GM23338 (cell line): ENCODE data around the gene ERC2. TPM values are rescaled to one million over a fixed set of nuclear protein-coding genes. Genes with fewer than 3 reads are reported as not detected.

Experiments used
- ATAC-seq: fragments of 200-7000 bp; cut with Tn5 transposase; 3 replicates; pipeline ENCODE4 v1.9.1; 2020
- DNase-seq: peaks from one replicate; pipeline ENCODE4 v3.0.0-alpha.2; 2015; ENCODE audit warnings: low spot score
- H2AFZ ChIP-seq: fragments of 200-600 bp; sonication (generic); 2 replicates; pipeline ENCODE4 v1.8.0; 2016; ENCODE audit warnings: antibody characterized with exemption, mild to moderate bottlenecking, moderate library complexity
- H3F3A ChIP-seq: fragments of 200-600 bp; sonication (generic); replicated peaks from 2 replicates; pipeline ENCODE4 v1.8.0; 2017; ENCODE audit warnings: antibody characterized with exemption, mixed run types, low read depth
- H3K27ac ChIP-seq: fragments of 200-600 bp; sonication (generic); 2 replicates; pipeline ENCODE4 v1.6.1; 2016; ENCODE audit warnings: low read depth
- H3K27me3 ChIP-seq: fragments of 200-600 bp; sonication (generic); 2 replicates; pipeline ENCODE4 v1.8.0; 2016; ENCODE audit warnings: mild to moderate bottlenecking, mixed run types, moderate library complexity; ENCODE audit not compliant: insufficient read depth
- H3K36me3 ChIP-seq: fragments of 200-600 bp; sonication (generic); 2 replicates; pipeline ENCODE4 v1.8.0; 2016; ENCODE audit warnings: mild to moderate bottlenecking; ENCODE audit not compliant: insufficient read depth
- H3K4me1 ChIP-seq: fragments of 200-600 bp; sonication (generic); 2 replicates; pipeline ENCODE4 v1.8.0; 2016; ENCODE audit warnings: mild to moderate bottlenecking, moderate library complexity; ENCODE audit not compliant: insufficient read depth
- H3K4me2 ChIP-seq: fragments of 200-600 bp; sonication (generic); 2 replicates; pipeline ENCODE4 v1.7.1; 2017; ENCODE audit warnings: mixed run types
- H3K4me3 ChIP-seq: fragments of 200-600 bp; sonication (generic); 2 replicates; pipeline ENCODE4 v1.6.1; 2016; ENCODE audit warnings: mixed run types
- H3K79me2 ChIP-seq: fragments of 200-600 bp; sonication (generic); replicated peaks from 2 replicates; pipeline ENCODE4 v1.8.0; 2017; ENCODE audit warnings: mild to moderate bottlenecking; ENCODE audit not compliant: insufficient read depth
- H3K9me2 ChIP-seq: fragments of 200-600 bp; sonication (generic); 2 replicates; pipeline ENCODE4 v1.8.0; 2017; ENCODE audit not compliant: insufficient read depth
- H4K20me1 ChIP-seq: fragments of 200-600 bp; sonication (generic); replicated peaks from 2 replicates; pipeline ENCODE4 v1.8.0; 2017; ENCODE audit warnings: mild to moderate bottlenecking; ENCODE audit not compliant: insufficient read depth
- H3K27ac Mint-ChIP-seq: 2 replicates; pipeline ENCODE4 v1.8.0; 2020; ENCODE audit warnings: inconsistent platforms, mild to moderate bottlenecking, moderate library complexity, mixed read lengths
- H3K27me3 Mint-ChIP-seq: 3 replicates; pipeline ENCODE4 v1.8.0; 2022; ENCODE audit warnings: low read depth, mild to moderate bottlenecking, moderate library complexity, mixed read lengths, inconsistent platforms; ENCODE audit not compliant: insufficient read depth, poor library complexity
- H3K36me3 Mint-ChIP-seq: 3 replicates; pipeline ENCODE4 v1.8.0; 2021; ENCODE audit warnings: low read depth, mild to moderate bottlenecking, inconsistent platforms, moderate library complexity, mixed read lengths
- H3K4me1 Mint-ChIP-seq: 3 replicates; pipeline ENCODE4 v1.8.0; 2020; ENCODE audit warnings: mild to moderate bottlenecking, inconsistent platforms, mixed read lengths
- H3K4me3 Mint-ChIP-seq: 3 replicates; pipeline ENCODE4 v1.8.0; 2021; ENCODE audit warnings: moderate library complexity, mild to moderate bottlenecking, inconsistent platforms, mixed read lengths
- H3K9me3 Mint-ChIP-seq: 3 replicates; pipeline ENCODE4 v1.8.0; 2020; ENCODE audit warnings: moderate library complexity, mild to moderate bottlenecking, inconsistent platforms, mixed read lengths
- CREB1 ChIP-seq: fragments of 250-450 bp; sonication (Bioruptor Pico); IDR thresholded peaks from 2 replicates; pipeline ENCODE4 v1.5.0; 2020; ENCODE audit warnings: low read depth, mild to moderate bottlenecking, moderate library complexity
- EZH2 ChIP-seq: fragments of 200-600 bp; sonication (generic); IDR thresholded peaks from one replicate; pipeline ENCODE4 v1.8.0; 2017; ENCODE audit warnings: antibody characterized with exemption, mild to moderate bottlenecking, low read depth; ENCODE audit not compliant: unreplicated experiment
- EZH2phosphoT487 ChIP-seq: fragments of 200-600 bp; sonication (generic); IDR thresholded peaks from one replicate; pipeline ENCODE4 v1.8.1; 2018; ENCODE audit warnings: antibody characterized with exemption; ENCODE audit not compliant: unreplicated experiment
- JUNB ChIP-seq: IDR thresholded peaks from one replicate; pipeline ENCODE4 v1.6.1; 2016; ENCODE audit warnings: antibody characterized with exemption; ENCODE audit not compliant: unreplicated experiment
- NANOG ChIP-seq: IDR thresholded peaks from 2 replicates; pipeline ENCODE4 v1.6.1; 2016; ENCODE audit warnings: antibody characterized with exemption, borderline replicate concordance
- POLR2AphosphoS5 ChIP-seq: IDR thresholded peaks from 2 replicates; pipeline ENCODE4 v1.6.1; 2016; ENCODE audit warnings: antibody characterized with exemption, low read depth
- STAT1 ChIP-seq: IDR thresholded peaks from one replicate; pipeline ENCODE4 v1.6.1; 2016; ENCODE audit warnings: antibody characterized with exemption; ENCODE audit not compliant: unreplicated experiment
- ZNF114 ChIP-seq: fragments of 250-450 bp; sonication (Bioruptor Pico); IDR thresholded peaks from 2 replicates; pipeline ENCODE4 v1.5.0; 2020; ENCODE audit warnings: mild to moderate bottlenecking, moderate library complexity
- ZNF331 ChIP-seq: fragments of 250-450 bp; sonication (Bioruptor Pico); IDR thresholded peaks from 2 replicates; pipeline ENCODE4 v1.5.0; 2020; ENCODE audit warnings: low read depth, mild to moderate bottlenecking, moderate library complexity
- polyA plus RNA-seq: library from polyadenylated mRNA; unstranded; fragments of >200 nt; fragmentation: Nextera tagmentation; extraction: Ambion mirVana; gene quantifications from 2 replicates; pipeline ENCODE4 v1.2.1, GENCODE V29; 2016
- total RNA-seq: library from RNA; depleted of rRNA; stranded (reverse); fragments of >200 nt; shearing (Covaris generic); gene quantifications from 2 replicates; pipeline ENCODE4 v1.2.3, GENCODE V29; 2014
- TF ChIP-seq, protein P1 (sequence below): fragments of 250-450 bp; sonication (Bioruptor Pico); IDR thresholded peaks from 2 replicates; pipeline ENCODE4 v1.5.0; 2020; ENCODE audit warnings: mild to moderate bottlenecking, moderate library complexity
- TF ChIP-seq, protein P2 (sequence below): IDR thresholded peaks from 2 replicates; pipeline ENCODE4 v1.6.1; 2016; ENCODE audit warnings: antibody characterized with exemption
- TF ChIP-seq, protein P3 (sequence below): IDR thresholded peaks from one replicate; pipeline ENCODE4 v1.6.1; 2018; ENCODE audit warnings: antibody characterized with exemption; ENCODE audit not compliant: unreplicated experiment
- TF ChIP-seq, protein P4 (sequence below), 2 experiments: fragments of 200-600 bp in 1 of 2; sonication (generic) in 1 of 2; conservative IDR thresholded peaks; 2 replicates each; pipeline versions ENCODE4 v1.5.1 to v1.6.1; 2016 to 2017; ENCODE audit warnings: antibody characterized with exemption in 2 of 2, low read depth in 2 of 2, mild to moderate bottlenecking in 2 of 2, moderate library complexity in 1 of 2

The ERC2 gene
- total and polyA plus RNA-seq, 2 experiments from 2014 or later: 11.8 to 13.7 TPM

DNA sequence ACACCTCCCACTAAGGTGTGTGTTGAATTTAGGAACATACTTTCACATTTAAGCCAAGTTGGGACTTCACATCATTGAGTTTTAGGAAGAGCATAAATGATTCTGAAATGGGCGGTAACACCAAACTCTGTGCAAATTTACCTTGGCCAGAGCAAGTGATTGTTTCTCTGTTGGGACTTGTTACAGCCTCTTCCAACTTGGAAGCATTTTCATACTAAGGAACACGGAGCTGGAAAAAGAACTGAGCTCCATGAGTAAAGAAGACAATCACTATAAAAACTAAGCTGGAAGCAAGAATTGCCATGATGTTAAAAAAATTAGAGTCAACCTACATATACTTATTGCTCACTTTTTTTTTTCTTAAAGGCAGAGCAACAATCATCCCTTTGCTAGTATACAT is 371.3 kb downstream of the ERC2 start:
- no peak overlapping the region for H3K4me3 ChIP-seq
- H3K4me1 Mint-ChIP-seq: peaks cover 10% of the 10 kb centered on the region
- no peaks in the 10 kb centered on the region for H3K27me3 ChIP-seq
- H3K4me3 Mint-ChIP-seq: no peak overlapping the region
- H3K36me3 ChIP-seq: no peaks in the 10 kb centered on the region
- DNase-seq (no peak), ATAC-seq (no peak)
- H3K9me3 Mint-ChIP-seq: no peaks in the 10 kb centered on the region
- H2AFZ ChIP-seq: no peak overlapping the region
- no peaks in the 10 kb centered on the region for H3K36me3 Mint-ChIP-seq
- H3K79me2 ChIP-seq: no peaks in the 10 kb centered on the region
- H3K27me3 Mint-ChIP-seq: peaks cover under 1% of the 10 kb centered on the region
- H3K27ac ChIP-seq: no peak overlapping the region
- TF ChIP-seq POLR2AphosphoS5 (no peak), EZH2phosphoT487 (no peak), ZNF114 (CRISPR knock-in tag) (no peak), NANOG (no peak), STAT1 (no peak), EZH2 (no peak), ZNF331 (CRISPR knock-in tag) (no peak), JUNB (no peak), CREB1 (CRISPR knock-in tag) (no peak)
- TF ChIP-seq, protein P1, sequence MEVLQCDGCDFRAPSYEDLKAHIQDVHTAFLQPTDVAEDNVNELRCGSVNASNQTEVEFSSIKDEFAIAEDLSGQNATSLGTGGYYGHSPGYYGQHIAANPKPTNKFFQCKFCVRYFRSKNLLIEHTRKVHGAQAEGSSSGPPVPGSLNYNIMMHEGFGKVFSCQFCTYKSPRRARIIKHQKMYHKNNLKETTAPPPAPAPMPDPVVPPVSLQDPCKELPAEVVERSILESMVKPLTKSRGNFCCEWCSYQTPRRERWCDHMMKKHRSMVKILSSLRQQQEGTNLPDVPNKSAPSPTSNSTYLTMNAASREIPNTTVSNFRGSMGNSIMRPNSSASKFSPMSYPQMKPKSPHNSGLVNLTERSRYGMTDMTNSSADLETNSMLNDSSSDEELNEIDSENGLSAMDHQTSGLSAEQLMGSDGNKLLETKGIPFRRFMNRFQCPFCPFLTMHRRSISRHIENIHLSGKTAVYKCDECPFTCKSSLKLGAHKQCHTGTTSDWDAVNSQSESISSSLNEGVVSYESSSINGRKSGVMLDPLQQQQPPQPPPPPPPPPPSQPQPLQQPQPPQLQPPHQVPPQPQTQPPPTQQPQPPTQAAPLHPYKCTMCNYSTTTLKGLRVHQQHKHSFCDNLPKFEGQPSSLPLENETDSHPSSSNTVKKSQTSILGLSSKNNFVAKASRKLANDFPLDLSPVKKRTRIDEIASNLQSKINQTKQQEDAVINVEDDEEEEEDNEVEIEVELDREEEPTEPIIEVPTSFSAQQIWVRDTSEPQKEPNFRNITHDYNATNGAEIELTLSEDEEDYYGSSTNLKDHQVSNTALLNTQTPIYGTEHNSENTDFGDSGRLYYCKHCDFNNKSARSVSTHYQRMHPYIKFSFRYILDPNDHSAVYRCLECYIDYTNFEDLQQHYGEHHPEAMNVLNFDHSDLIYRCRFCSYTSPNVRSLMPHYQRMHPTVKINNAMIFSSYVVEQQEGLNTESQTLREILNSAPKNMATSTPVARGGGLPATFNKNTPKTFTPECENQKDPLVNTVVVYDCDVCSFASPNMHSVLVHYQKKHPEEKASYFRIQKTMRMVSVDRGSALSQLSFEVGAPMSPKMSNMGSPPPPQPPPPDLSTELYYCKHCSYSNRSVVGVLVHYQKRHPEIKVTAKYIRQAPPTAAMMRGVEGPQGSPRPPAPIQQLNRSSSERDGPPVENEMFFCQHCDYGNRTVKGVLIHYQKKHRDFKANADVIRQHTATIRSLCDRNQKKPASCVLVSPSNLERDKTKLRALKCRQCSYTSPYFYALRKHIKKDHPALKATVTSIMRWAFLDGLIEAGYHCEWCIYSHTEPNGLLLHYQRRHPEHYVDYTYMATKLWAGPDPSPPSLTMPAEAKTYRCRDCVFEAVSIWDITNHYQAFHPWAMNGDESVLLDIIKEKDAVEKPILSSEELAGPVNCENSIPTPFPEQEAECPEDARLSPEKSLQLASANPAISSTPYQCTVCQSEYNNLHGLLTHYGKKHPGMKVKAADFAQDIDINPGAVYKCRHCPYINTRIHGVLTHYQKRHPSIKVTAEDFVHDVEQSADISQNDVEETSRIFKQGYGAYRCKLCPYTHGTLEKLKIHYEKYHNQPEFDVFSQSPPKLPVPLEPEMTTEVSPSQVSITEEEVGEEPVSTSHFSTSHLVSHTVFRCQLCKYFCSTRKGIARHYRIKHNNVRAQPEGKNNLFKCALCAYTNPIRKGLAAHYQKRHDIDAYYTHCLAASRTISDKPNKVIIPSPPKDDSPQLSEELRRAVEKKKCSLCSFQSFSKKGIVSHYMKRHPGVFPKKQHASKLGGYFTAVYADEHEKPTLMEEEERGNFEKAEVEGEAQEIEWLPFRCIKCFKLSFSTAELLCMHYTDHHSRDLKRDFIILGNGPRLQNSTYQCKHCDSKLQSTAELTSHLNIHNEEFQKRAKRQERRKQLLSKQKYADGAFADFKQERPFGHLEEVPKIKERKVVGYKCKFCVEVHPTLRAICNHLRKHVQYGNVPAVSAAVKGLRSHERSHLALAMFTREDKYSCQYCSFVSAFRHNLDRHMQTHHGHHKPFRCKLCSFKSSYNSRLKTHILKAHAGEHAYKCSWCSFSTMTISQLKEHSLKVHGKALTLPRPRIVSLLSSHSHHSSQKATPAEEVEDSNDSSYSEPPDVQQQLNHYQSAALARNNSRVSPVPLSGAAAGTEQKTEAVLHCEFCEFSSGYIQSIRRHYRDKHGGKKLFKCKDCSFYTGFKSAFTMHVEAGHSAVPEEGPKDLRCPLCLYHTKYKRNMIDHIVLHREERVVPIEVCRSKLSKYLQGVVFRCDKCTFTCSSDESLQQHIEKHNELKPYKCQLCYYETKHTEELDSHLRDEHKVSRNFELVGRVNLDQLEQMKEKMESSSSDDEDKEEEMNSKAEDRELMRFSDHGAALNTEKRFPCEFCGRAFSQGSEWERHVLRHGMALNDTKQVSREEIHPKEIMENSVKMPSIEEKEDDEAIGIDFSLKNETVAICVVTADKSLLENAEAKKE: no peak
- TF ChIP-seq, protein P2, sequence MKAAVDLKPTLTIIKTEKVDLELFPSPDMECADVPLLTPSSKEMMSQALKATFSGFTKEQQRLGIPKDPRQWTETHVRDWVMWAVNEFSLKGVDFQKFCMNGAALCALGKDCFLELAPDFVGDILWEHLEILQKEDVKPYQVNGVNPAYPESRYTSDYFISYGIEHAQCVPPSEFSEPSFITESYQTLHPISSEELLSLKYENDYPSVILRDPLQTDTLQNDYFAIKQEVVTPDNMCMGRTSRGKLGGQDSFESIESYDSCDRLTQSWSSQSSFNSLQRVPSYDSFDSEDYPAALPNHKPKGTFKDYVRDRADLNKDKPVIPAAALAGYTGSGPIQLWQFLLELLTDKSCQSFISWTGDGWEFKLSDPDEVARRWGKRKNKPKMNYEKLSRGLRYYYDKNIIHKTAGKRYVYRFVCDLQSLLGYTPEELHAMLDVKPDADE: no peak
- TF ChIP-seq, protein P3, sequence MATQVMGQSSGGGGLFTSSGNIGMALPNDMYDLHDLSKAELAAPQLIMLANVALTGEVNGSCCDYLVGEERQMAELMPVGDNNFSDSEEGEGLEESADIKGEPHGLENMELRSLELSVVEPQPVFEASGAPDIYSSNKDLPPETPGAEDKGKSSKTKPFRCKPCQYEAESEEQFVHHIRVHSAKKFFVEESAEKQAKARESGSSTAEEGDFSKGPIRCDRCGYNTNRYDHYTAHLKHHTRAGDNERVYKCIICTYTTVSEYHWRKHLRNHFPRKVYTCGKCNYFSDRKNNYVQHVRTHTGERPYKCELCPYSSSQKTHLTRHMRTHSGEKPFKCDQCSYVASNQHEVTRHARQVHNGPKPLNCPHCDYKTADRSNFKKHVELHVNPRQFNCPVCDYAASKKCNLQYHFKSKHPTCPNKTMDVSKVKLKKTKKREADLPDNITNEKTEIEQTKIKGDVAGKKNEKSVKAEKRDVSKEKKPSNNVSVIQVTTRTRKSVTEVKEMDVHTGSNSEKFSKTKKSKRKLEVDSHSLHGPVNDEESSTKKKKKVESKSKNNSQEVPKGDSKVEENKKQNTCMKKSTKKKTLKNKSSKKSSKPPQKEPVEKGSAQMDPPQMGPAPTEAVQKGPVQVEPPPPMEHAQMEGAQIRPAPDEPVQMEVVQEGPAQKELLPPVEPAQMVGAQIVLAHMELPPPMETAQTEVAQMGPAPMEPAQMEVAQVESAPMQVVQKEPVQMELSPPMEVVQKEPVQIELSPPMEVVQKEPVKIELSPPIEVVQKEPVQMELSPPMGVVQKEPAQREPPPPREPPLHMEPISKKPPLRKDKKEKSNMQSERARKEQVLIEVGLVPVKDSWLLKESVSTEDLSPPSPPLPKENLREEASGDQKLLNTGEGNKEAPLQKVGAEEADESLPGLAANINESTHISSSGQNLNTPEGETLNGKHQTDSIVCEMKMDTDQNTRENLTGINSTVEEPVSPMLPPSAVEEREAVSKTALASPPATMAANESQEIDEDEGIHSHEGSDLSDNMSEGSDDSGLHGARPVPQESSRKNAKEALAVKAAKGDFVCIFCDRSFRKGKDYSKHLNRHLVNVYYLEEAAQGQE: no peak
- TF ChIP-seq, protein P4, sequence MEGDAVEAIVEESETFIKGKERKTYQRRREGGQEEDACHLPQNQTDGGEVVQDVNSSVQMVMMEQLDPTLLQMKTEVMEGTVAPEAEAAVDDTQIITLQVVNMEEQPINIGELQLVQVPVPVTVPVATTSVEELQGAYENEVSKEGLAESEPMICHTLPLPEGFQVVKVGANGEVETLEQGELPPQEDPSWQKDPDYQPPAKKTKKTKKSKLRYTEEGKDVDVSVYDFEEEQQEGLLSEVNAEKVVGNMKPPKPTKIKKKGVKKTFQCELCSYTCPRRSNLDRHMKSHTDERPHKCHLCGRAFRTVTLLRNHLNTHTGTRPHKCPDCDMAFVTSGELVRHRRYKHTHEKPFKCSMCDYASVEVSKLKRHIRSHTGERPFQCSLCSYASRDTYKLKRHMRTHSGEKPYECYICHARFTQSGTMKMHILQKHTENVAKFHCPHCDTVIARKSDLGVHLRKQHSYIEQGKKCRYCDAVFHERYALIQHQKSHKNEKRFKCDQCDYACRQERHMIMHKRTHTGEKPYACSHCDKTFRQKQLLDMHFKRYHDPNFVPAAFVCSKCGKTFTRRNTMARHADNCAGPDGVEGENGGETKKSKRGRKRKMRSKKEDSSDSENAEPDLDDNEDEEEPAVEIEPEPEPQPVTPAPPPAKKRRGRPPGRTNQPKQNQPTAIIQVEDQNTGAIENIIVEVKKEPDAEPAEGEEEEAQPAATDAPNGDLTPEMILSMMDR (conservative IDR thresholded peaks at IDR 0.05; ENCODE audit: low read depth in 2 of 2): no peak
- H3K4me1 ChIP-seq: peaks cover 2% of the 10 kb centered on the region; the same call in 1 of the 2 replicates
- H3F3A ChIP-seq: no peaks in the 10 kb centered on the region
- H3K9me2 ChIP-seq: no peaks in the 10 kb centered on the region; the same call in 1 of the 2 replicates
- H3K4me2 ChIP-seq: no peak overlapping the region
- H3K27ac Mint-ChIP-seq: no peak overlapping the region
- no peaks in the 10 kb centered on the region for H4K20me1 ChIP-seq
